Uterus (tissue), 2 donors: ENCODE data around the gene HERC3.

Experiments
- CTCF ChIP-seq, 4 experiments: fragments of 200-600 bp in 2 of 4; fragments of 450-650 bp in 2 of 4; sonication (generic) in 2 of 4; IDR thresholded peaks; one replicate each; pipeline ENCODE4 v1.5.1; 2016 to 2019; ENCODE audit warnings: antibody characterized with exemption in 4 of 4, mild to moderate bottlenecking in 2 of 4, moderate library complexity in 1 of 4
- POLR2A ChIP-seq, 2 donors: fragments of 450-650 bp; IDR thresholded peaks; one replicate each; pipeline ENCODE4 v1.6.1; 2016; ENCODE audit warnings: antibody characterized with exemption in 2 of 2, mild to moderate bottlenecking in 1 of 2, moderate library complexity in 1 of 2

GRCh38 chr4:88623097-88623496 is 30.8 kb downstream of the HERC3 start:
- TF ChIP-seq CTCF (IDR thresholded peaks at IDR 0.05) (no peak), POLR2A (IDR thresholded peaks at IDR 0.05) (no peak)
